Placental epithelial cell (primary cell): ENCODE data around the gene DSEL. TPM values are rescaled to one million over a fixed set of nuclear protein-coding genes. Genes with fewer than 3 reads are reported as not detected.

ENCODE experiments used
- total RNA-seq: library from RNA; depleted of rRNA; stranded (reverse); fragments of >200 nt; gene quantifications from 2 replicates; pipeline ENCODE4 v1.2.3, GENCODE V29; 2012

Gene DSEL
- total RNA-seq = 24.3 and 28.7 TPM in 2 replicates

DNA sequence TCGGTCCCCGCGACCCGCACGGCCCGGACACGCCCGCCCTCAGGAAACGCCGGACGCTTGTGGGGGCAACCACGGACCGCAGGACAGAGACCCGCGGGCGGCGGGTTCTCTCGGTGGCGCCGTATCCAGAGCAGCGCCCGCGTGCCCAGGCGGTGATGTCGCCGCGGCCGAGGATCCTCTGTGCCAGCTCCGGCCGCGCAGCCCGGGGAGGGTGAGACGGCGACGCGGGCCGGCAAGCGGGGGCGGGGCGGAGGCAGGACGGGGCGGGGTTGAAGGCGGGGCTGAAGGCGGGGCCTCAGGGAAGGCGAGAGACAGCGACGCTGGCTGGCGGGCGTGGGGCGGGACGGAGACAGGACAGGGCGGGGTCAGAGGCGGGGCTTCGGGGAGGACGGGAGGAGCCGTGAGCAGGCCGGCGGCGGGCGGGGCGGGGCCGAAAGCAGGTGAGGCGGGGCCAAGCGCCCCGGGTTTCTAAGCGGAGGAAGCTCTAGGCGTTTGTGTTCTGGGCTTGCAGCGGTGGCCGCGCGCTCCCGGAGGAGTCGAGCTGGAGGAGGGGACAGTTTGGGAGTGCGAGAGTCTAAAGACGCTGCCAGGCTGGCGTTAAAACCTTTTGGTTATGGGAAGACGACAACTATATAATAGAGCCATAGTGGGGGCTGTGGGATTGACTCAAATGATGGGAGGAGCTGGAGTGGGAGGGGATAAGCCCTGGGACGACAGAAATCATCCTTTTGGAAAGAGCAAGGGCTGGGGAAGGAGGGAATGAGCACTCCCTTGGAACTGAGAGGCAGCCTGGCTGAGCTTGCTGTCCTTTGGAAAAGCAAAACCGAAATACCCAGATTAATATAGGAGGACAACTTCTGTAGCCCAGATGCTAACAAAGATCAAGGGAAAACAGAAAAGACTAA lies at the start of gene DSEL:
Gene DSEL, minus strand, starts transcription at position 182 of the 905 bp plus-strand sequence. CDS start 2,112 bp downstream, outside the sequence.

